GM21515 (cell line): Measurements from ENCODE around the gene FOXN4.
"Not testable (repeated sequence)": the region's sequence is repeated elsewhere in the genome, so short reads cannot be mapped to it uniquely, and the experiment has no call there.

ENCODE experiments used
- ATAC-seq: cut with Tn5 transposase; IDR thresholded peaks from one replicate; pipeline ENCODE4 v1.9.1; 2021; ENCODE audit not compliant: unreplicated experiment

FOXN4 gene

DNA sequence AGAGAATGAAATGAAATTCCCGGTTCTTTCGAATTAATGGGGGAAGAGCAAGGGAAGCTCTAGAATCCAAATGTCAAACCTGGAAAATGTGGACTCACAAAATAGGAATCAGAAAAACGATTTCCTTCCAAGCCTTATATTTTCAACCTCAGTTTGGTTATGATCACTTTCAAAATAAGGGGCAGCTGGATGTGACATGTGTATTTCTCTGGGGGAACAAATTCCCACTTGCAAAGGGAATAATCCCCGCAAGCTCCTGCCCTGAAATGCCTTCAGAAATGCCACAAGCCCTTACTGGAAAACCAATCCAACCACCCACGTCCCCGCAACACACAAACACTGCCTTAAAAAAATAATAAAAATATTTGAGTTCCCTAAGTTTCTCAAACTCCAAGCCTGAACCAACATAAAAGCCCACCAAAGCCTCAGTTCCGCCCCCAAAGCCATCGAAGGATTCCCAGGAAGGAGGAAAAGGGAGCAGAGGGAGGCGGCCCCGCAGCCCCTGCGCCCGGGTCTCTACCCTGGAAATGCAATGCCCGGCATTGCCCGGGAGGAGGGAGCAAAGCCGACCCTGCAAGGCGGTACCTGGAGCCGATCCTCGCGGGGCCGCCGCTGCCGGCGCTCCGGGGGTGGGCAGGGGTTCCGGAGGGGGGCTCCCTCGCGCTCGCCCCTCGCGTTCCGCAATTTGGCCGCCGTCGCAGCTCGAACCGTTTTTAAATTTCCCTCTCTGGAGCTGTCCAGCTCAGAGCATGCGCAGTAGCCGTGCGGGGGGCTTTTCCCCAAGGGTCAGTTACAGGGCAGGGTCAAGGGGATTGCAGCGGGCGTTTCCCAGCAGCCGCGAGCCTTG, at the start of gene FOXN4:
Gene FOXN4 (minus strand): TSS at position 751 of the 847 bp plus-strand sequence. CDS start 963 bp downstream, outside the sequence.
- no peak for ATAC-seq

DNA sequence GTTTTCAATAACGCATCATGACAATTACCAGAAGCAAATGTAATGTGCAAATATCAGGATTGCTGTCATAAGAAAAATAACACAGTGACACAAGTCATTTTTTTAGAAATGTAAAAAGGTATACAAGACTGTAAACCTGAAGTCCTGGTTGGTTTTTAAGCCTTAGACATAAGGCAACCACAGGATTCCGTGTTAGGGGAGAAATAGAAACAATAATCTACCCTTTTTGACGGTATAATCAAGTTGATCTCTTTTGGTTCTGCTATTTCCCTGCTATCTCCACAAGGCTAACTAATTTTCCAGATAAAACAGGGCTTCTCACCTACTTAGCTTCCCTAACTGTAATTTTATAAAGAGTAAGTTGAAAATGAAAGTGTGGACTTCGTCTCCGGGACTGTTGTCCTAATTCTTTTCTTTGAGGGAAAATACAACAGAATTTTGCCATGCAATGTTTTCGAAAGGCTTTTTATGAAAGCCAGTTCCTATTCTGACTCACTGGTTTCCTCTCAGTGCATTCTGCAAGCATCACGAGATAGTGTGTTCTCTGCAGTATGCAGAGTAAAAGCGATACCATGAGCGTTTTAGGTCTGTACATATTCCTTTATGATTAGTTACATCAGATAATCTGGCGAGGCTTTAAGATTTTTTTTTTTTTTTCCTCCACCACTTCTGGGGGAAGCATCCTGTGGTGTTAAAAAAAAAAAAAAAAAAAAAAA, 49.2 kb upstream of the FOXN4 start:
- peak; percentile 72 for ATAC-seq

DNA sequence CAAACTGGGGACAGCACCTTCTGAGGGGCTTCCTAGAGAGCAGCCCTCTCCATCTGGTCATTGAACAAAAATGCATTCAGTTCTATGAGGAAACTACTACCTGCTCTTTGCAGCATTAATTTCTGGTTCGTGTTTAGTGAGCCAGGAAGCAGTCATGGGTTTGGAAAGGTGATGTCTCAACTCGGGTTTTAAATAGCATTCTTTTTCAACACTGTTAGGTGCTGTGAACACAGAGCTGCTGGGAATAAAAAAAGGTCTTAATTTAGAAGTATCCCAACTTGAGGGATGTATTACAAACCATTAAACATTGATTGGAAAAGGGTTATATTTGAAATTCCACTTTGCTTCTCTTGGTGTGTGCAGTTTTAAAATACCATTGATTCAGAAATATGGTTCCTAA, 47.9 kb upstream of the FOXN4 start:
- no peak for ATAC-seq

DNA sequence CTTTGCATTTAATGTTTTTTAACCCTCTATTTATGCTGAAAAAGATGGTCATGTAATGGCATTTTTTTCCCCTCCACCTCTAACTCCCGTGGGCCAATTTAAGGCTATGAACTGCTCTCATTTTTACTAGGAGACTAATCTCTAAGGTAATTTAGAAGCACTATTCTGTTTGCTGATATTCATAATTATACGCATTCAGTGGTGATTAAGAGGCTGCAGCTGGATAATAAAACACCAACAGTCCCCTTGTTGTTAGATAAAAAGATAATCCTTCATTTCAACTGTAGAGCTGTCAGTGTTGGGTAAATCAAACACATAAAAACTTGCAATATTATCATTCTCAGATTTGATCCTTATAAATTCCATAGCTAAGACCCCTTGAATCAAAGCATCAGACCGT, 47.5 kb upstream of the FOXN4 start:
- ATAC-seq, result no peak

- no peak for ATAC-seq
These were observed 43.1 kb upstream of the FOXN4 start for GRCh38 chr12:109352184-109352583.

DNA sequence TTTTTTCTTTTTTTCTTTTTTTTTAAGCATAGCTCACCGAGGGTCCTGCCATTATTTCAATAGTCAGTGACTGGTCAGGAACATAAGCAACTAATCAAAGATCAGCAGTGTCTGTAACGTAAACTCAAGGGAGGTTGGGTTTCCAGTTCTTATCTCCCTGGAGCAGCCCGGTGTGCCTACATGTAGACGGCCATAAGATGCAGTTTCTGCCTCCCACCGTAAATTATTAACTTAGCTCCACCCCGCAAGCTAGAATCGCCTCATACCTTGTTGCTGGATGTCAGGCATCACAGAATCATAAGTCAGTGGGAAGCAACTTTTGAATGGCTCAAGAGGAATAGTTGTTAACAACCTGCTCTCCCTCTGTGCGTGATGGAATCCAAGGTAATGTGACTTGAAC, 38.5 kb upstream of the FOXN4 start, which contains the start of gene MYO1H:
Gene MYO1H (plus strand): TSS at position 312 of the 400 bp plus-strand sequence. CDS start 61 bp downstream, at position 373.
- ATAC-seq, result no peak

DNA sequence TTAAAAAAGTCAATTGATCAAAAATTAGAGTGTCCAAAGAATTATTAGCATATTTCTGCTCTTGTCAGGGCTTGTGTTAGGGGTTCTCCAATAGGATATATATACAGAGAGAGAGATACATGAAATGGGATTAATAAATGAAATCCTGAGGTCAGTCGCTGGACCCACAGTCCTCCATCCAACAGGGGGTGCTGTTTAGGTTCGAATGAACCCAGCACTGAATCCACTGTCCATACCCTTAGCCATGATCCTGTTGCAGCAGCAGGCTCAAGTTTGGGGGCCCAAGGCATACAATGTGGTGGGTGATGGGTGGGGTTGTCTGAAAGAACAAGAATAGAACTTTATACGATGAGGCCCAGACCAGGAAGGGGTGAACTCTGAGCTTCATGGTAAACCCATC, 37.8 kb upstream of the FOXN4 start:
- no peak for ATAC-seq

GRCh38 chr12:109345428-109345827, 36.3 kb upstream of the FOXN4 start:
- no peak for ATAC-seq

- no peak for ATAC-seq
These were observed 34.6 kb upstream of the FOXN4 start for GRCh38 chr12:109343677-109344076.

GRCh38 chr12:109336593-109336992, 27.5 kb upstream of the FOXN4 start:
- ATAC-seq, result no peak

DNA sequence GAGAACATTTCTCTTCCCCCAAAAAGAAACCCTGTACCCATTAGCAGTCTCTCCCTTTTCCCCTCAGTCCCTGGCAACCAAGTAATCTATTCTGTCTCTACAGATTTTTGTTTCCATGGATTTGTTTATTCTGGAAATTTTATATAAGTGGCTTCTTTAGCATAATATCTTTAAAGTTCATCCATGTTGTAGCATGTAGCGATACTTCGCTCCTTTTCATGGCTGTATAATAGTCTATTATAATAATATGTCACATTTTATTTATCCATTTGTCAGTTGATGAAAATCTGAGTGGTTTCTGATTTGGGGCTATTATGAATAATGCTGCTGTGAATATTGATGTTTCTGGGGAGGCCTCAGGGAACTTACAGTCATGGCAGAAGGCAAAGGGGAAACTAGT, 25.8 kb upstream of the FOXN4 start:
- ATAC-seq, result no peak

DNA sequence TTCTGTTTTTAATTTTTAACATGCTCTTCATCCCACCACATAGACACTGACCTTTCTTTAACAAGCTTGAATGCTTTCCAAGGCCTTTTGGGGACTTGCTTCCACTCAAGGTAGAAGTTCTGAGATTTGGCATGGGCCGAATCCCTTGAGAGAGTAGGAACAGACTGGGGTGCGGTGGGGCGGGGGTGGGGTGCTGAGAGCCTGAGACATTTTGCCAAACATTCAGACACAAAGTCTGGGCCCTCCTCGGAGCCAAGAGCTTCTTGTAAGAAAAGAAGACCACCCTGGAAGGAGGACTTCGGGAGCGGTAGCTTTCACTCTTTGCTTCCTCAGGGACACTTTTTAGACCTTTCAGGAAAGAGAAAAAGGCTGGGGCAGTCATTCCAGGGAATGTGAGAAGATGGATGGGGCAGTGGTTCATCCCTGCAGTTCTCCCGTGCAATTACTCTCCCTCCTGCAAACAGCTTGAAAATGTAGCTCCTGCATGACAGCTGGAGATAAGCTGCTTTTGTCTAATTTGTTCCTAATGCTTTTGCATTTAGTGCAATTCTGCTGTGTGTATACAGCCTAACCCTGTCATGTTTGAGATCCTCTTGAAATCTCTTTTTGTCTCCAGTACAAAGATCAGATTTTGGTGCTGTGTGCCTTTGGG, 22.3 kb upstream of the FOXN4 start:
- no peak for ATAC-seq

GRCh38 chr12:109330282-109331230, 21.5 kb upstream of the FOXN4 start:
- ATAC-seq, result no peak

GRCh38 chr12:109329686-109330085, 20.6 kb upstream of the FOXN4 start:
- no peak for ATAC-seq

GRCh38 chr12:109329003-109329402, 19.9 kb upstream of the FOXN4 start:
- ATAC-seq, result no peak

DNA sequence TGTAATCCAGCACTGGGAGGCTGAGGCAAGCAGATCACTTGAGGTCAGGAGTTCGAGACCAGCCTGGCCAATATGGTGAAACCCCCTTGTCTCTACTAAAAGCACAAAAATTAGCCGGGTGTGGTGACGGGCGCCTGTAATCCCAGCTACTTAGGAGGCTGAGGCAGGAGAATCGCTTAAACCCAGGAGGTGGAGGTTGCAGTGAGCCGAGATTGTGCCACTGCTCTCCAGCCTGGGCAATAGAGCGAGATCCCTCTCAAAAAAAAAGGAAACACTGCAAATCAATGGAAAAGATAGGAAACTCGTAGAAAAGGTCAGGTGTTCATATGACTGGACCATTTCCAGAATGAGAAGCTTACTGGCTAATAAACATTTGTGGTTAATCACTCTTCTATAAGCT, 12.2 kb upstream of the FOXN4 start:
- not testable (repeated sequence) for ATAC-seq

- no peak for ATAC-seq
These were observed 1.4 kb upstream of the FOXN4 start for GRCh38 chr12:109310247-109311125.

GRCh38 chr12:109309381-109310246, 530 bp upstream of the FOXN4 start:
- ATAC-seq, result no peak

DNA sequence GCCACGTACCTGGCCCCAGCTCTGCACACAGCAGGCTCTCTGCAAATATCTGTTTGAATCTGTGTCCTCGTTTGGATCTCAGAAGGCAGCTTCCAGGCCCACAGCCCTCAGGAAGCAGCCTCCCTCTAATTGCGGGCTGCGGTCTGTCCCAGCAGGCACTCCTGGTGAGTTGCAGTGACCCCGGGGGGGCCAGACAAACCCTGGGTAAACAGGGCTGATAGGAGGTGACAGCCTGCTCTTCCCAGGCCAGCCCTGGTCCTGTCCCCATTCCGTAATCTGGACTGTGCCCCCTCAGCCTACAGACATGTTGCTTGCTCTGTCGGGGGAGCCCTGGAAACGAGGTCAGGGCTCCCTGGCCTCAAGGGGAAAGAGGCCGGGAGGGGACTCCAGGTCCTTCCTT, 2.0 kb downstream of the FOXN4 start:
- ATAC-seq, result no peak
